ENCODE results near the gene IQCK.

Gene IQCK

GRCh38 chr16:19837331-19837980, 119.4 kb downstream of the IQCK start:
- DNase-seq (ENCODE audit: low spot score), result no peak

GRCh38 chr16:19837984-19838707, 120.1 kb downstream of the IQCK start:
- DNase-seq (ENCODE audit: low spot score), result no peak

- DNase-seq (ENCODE audit: low spot score), result no peak
Measured at GRCh38 chr16:19840524-19841110, 122.5 kb downstream of the IQCK start.

DNA sequence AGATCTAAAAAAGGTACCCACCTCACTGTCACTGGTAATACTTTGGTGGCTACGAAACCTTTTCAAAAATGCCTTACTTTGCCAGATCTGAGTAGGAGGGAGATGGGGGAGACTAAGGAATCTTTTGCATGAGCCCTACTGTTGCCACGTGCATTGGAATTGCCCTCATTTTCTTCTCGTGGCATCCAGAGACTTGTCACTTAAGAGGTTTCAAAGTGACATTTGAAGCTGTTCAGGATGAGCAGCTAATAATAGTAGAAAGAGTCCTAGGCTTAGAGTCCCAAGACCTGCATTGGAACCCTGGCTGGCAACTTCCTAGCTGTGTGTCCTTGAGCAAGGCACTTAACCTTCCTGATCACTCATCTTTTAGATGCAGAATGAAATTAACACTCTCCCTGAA, 123.1 kb downstream of the IQCK start:
- DNase-seq (ENCODE audit: low spot score), result no peak

GRCh38 chr16:19842426-19843157, 124.5 kb downstream of the IQCK start:
- no peak for DNase-seq (ENCODE audit: low spot score)

DNA sequence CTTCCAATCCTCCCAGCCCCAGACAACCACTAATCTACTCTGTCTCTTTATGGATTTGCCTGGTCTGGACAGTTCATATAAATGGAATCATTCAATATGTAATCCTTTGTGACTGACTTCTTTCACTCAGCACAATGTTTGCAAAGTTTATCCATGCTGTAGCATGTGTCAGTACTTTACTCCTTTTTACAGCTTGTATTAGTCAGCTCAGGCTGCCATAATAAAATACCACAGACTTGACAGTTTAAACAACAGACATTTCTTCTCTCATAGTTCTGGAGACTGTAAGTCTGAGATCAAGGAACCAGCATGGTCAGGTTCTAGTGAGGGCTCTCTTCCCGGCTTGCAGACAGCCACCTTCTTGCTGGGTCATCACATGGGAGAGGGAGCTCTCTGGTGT, 125.3 kb downstream of the IQCK start:
- no peak for DNase-seq (ENCODE audit: low spot score)

DNA sequence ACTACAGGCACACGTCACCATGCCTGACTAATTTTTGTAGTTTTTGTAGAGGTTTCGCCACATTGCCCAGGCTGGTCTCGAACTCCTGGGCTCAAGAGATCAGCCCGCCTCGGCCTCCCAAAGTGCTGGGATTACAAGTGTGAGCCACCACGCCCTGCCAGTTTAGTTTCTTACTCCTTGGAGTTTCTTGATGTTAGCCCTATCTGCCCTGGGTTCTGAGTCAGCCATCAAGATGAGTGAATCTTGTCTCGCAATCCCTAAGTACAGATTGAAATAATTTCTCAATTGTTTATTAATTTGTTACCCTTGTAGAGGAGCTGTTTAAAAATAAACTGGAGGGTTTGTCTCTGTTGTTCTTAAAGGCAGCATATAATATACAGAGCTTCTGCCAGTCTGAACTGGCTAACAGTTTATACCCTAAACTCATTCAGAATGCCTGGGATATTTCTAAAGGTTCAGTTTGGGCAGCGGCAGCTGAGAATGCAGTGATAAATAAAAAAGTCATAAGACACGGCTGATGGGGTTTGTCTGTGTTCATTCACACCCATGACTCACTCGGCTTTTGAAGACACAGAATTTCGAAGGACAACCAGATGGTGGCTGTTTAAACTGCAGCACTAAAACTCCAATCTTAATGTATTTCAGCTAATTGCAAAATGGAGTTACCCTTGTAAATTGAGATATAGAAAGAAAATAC, 127.0 kb downstream of the IQCK start:
- DNase-seq (ENCODE audit: low spot score), result peak; percentile 49

GRCh38 chr16:19846436-19846835, 128.4 kb downstream of the IQCK start:
- DNase-seq (ENCODE audit: low spot score), result no peak

DNA sequence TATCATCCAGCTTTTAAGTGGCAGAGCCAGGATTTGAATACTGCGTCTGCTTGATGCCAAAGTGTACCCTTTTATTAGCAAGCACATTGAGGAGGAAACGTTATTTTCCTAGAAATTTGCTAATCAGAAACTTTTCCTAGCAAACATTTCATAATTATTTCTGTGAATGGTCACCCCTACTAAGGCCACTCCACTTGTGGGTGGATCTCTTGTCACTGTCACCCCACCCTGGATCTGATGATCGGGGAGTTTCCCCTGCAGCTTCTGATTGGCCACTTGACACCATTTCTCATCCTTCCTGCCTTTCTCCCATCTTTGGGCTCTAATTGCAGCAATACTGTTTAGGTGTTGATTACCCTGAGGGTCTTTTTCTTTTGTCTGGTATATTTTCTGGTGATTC, 130.7 kb downstream of the IQCK start:
- no peak for DNase-seq (ENCODE audit: low spot score)

DNA sequence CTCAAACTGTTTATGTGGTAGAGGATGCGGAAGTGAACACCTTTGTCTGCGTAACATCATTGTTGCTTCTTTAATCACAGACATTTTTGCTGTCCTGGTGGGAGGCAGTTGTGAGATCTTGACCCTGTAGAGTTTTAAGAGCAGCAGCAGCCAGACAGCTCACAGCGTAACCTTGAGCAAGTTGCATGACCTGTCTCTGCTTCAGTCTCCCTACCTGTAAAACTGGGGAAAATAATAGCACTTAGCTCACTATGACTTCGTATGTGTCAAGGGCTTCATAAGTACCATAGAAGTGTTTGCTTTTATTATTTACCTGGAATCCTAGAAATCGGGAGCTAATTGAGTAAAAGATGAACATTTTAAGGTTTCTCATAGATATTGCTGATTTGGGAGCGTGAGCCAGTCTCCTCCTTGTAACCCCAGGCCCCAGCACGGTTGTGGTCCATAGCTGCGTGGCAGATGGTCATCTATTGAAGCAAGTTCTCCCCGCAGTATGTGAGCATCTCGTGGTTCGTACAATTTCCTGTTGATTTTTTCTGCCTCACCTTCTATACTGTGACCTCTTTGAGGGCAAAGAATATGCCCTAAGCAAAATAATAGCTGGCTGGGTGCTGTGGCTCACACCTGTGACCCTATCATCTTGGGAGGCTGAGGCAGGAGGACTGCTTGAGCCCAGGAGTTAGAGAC, 132.2 kb downstream of the IQCK start:
- no peak for DNase-seq (ENCODE audit: low spot score)

DNA sequence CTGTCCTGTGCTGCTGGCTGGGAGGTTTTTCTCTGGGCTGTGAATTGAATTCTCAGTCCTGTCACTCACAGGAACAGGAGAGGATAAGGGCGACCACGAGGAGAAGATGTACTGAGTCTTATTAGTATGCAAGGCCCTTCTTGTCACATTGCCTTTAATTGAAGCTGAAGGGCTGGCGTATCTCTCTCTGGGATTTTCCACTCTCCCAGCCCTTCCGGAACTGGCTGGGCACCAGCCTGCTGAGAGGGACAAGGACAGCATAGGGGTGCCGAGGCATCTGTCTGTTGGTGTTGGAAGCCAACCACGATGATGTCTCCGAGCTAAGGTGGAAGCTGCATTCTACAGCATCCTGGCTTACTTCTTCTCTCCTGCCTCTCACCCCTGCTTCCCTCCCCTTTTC, 133.4 kb downstream of the IQCK start:
- no peak for DNase-seq (ENCODE audit: low spot score)

- no peak for DNase-seq (ENCODE audit: low spot score)
Measured at GRCh38 chr16:19853132-19853741, 135.2 kb downstream of the IQCK start.

GRCh38 chr16:19853742-19854542, 135.9 kb downstream of the IQCK start:
- DNase-seq (ENCODE audit: low spot score), result no peak

- DNase-seq (ENCODE audit: low spot score), result no peak
Measured at GRCh38 chr16:19854543-19854876, 136.4 kb downstream of the IQCK start.

DNA sequence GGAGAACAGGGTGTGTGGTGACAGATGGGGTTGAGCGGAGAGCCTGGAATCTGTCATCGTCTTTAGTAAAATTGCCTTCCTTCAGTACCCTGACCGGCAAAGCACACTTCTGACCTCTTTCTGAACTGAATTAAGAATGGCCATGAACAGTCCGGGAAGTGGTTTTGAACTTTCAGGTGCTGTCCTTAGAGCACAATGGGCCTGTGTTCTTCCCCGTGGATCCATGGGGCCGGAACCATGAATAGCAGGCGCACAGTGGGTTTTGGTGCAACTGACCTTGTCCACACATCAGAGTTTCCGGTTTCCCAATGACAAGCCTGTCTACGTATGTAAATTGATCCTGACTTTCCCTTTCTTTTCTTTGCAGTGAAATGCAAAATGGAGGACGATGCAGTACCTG, 138.0 kb downstream of the IQCK start:
- no peak for DNase-seq (ENCODE audit: low spot score)

DNA sequence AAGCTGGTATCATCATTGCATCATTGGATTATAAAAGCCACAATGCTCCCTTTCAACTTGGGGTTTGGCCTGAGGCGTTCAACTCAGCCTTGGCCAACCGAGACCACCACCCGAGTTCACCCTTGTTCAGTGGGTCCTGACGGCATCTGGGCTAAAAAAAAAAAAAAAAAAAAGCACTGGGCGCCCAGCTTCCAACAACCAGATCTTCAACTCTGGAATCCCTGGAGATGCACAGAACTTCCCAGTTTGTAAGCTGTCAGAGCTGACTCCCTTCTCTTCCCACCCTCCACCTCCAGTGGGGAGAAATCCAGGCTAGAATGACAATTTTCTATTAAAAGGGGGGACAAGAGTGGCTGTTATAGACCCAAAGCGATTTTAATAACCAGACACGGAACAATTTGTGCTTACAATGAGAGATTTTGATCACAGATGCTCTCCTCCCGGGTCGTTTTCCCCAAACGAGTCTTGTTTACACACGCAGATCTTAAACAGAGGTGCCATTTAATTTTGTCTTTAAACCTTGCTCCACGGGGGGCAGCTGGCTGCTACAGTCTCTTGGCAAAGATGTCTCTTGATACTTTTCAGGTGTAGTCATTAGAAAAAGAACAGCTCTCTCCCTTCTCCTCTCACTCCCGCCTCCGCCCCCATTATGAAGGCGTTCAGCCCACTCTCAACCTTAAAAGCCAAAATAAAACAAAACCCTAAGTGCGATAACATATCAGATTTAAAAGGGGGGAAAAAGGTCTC, 139.7 kb downstream of the IQCK start:
- no peak for DNase-seq (ENCODE audit: low spot score)

DNA sequence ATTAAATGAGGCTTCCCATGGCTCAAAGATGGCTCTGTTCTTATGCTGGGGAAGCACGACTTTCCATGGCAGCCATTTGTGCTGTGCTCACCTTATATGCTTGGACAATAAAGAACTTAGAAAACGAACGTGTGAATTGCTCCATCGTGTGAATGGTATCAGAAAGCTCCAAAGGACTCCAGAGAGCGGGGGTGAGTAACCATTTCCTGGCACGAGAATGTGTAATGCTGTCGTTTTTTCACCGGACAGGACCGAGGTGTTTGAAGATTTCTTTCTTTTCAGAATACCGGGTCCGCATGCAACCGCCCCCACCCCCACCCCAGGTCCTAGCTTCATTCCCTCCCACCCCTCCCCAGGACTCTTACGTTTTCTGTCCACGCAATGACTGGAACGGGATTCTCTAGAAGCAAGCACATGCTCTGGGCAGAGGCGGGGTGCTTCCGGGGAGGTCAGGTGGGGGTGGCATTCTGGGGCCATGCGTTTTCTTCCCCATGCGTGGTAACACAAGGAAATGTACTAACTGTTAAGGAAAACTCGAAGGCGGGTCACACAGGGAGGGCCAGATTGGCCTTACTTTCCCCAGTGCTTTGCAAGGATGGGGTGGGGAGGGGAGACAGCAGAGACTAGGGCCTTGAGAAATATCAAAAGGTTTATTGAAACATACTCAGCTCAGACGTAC, 140.4 kb downstream of the IQCK start:
- no peak for DNase-seq (ENCODE audit: low spot score)

DNA sequence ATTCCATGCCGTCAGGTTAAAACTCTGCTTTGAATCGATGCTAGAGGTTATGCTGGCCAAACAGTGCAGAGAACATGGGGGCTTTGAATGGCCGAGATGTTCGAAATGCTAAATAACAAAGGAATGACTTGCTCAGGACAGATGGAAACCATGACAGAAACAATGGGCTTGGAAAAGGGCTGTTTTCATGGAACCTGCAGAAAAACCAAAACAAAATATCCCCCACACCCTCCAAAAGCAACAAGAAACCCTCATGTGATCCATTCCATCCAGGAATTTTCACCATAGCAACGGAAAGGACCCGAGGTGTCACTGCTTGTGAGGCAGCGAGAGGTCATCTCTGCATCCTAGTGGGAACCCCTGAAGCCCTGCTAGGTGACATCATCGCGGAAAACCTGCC, 141.1 kb downstream of the IQCK start:
- DNase-seq (ENCODE audit: low spot score), result no peak

DNA sequence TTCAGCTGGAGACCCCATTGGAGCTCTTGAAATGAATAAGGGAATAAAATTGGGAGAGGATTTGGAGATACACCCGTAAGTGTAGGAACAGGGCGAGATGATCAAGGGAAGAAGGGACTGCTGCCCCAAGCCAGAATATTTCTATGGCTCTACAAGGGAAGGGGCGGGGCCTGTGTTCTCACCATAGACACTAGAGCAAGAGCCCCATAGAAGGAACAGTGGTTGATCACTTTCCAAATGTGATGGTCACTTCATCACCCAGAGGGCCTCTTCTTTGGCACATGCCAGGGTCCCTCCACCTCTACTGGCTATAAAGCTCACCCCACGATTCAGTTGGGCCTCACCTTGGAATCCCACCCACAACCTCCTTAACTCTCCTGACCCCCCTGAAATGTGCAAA, 141.5 kb downstream of the IQCK start:
- DNase-seq (ENCODE audit: low spot score), result no peak
